Stimulated activated effector memory CD8-positive, alpha-beta T cell treated with anti-CD3 and anti-CD28 coated beads, Interleukin-12 subunit alpha, Interleukin-12 subunit beta, amount 100 ng/mL, for 72 hours (primary cell): ENCODE data around the gene MAT2A.
A peak's percentile ranks its signal among the peaks of the same experiment; 100 is the strongest.
"Not testable (repeated sequence)": the region's sequence is repeated elsewhere in the genome, so short reads cannot be mapped to it uniquely, and the experiment has no call there.

Source experiments
- ATAC-seq: fragments of 150-1000 bp; cut with Tn5 transposase; 2 replicates; pipeline ENCODE4 v1.10.0; 2021
- DNase-seq, 2 donors: peaks; one replicate each; pipeline ENCODE4 v3.0.0; 2021 to 2022; ENCODE audit warnings: low spot score in 2 of 2
- H3K27ac Mint-ChIP-seq: one replicate; pipeline ENCODE4 v1.8.0; 2022; ENCODE audit warnings: mild to moderate bottlenecking, mixed read lengths
- H3K36me3 Mint-ChIP-seq: one replicate; pipeline ENCODE4 v1.8.0; 2022; ENCODE audit warnings: mild to moderate bottlenecking, mixed read lengths
- H3K4me1 Mint-ChIP-seq: one replicate; pipeline ENCODE4 v1.8.0; 2022; ENCODE audit warnings: mixed read lengths
- H3K4me3 Mint-ChIP-seq: one replicate; pipeline ENCODE4 v1.8.0; 2022; ENCODE audit warnings: mild to moderate bottlenecking, mixed read lengths
- H3K9me3 Mint-ChIP-seq: one replicate; pipeline ENCODE4 v1.8.0; 2022; ENCODE audit warnings: mixed read lengths

MAT2A gene

DNA sequence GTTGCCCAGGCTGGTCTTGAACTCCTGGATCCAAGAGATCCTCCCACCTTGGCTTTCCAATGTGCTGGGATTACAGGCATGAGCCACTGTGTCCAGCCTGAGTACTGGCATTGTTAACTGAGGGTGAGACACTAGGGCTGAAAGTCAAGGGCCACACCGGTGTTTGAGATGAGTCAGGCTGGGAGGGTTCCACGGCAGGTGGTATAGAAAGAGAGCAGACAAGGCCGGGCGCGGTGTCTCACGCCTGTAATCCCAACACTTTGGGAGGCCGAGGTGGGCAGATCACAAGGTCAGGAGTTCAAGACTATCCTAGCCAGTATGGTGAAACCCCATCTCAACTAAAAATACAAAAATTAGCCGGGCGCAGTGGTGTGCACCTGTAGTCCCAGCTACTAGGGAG lies 53.3 kb downstream of the MAT2A start:
- H3K36me3 Mint-ChIP-seq: peaks cover 17% of the 10 kb centered on the region
- not testable (repeated sequence) for H3K9me3 Mint-ChIP-seq, H3K27ac Mint-ChIP-seq, H3K4me3 Mint-ChIP-seq, ATAC-seq, DNase-seq
- H3K4me1 Mint-ChIP-seq: peaks cover 46% of the 10 kb centered on the region

DNA sequence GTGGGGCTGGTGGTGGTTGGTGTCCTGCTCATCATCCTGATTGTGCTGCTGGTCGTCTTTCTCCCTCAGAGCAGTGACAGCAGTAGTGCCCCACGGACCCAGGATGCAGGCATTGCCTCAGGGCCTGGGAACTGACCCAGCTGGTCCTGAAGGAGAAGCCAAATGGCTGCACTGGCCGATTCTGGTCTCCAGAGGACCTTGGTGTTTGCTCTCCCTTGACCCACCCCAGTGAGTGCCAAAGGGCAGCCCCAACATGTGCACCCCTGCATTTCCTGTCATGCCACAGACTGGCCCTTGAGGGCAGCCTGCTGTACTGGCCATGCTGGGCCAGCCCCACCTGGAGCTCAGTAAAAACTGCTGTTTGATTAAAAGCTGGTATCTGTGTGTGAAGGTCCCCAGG lies 54.1 kb downstream of the MAT2A start:
- Mint-ChIP-seq H3K9me3 (no peaks in the 10 kb centered on the region), H3K27ac (peak overlapping the region; percentile 20), H3K36me3 (peaks cover 24% of the 10 kb centered on the region), H3K4me1 (peaks cover 41% of the 10 kb centered on the region), H3K4me3 (no peak overlapping the region)
- ATAC-seq: no peak
- no peak for DNase-seq
